Measurements from ENCODE around the gene KLF14. TPM values are rescaled to one million over a fixed set of nuclear protein-coding genes. Genes with fewer than 3 reads are reported as not detected.
"Not testable (repeated sequence)": the region's sequence is repeated elsewhere in the genome, so short reads cannot be mapped to it uniquely, and the experiment has no call there.

KLF14 gene
- polyA plus RNA-seq: not detected

DNA sequence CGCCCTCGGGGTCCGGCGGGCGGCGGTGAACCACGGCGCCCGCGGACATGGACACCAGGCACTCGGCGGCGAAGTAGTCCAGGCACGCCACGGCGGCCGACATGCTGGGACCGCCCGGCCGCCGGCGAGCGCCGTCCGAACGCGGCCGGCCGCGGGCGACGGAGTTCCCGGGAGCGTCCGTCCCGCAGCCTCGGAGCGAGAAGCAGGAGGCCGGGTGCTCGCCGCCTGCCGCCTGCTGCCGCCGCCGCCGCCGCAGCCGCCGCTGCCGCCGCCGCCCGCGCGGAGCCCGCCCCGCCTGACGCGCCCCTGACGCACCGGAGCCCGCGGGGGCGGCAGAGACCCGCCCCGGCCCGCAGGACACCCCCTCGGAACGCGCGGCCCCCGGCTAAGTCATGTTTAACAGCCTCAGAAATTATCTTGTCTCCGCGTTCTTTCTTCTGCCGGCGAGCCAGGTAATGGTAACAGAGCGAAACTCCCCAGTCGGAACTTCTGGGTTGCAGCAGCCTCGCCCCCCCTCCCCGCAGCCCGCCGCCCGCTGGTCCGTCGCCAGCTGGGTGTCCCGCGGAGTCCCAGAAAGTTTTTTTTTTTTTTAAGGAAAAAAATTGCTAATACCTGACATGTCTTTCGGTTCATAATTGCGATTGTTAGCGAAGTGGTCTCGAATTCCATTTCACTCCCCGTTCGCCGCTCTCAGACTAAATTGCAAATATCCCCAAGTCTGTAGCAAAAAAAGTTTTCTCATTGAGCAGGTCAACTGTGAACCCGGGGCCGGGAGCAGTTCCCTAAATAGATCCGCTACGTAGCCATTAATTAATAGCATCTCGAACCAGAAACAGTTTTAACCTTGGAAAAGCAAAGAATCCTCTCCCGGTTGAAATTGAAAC, at the start of gene KLF14:
TSS of gene KLF14 (minus strand) at position 277 of the 884 bp plus-strand sequence. CDS start at position 103, 174 bp downstream.
- WGBS, 2 donors: 3 to 4% methylated on average over 79 to 100 of the region's 100 CpGs
- Histone ChIP-seq H3K27ac (ENCODE audit: low read depth in 2 of 2, low read length in 1 of 2) (no peak within 1 kb of the TSS), H3K27me3 (ENCODE audit: control insufficient read depth in 1 of 2, insufficient read depth in 2 of 2, low read length in 2 of 2) (peaks cover 4 to 35% of the 10 kb centered on the region in 2 donors)

DNA sequence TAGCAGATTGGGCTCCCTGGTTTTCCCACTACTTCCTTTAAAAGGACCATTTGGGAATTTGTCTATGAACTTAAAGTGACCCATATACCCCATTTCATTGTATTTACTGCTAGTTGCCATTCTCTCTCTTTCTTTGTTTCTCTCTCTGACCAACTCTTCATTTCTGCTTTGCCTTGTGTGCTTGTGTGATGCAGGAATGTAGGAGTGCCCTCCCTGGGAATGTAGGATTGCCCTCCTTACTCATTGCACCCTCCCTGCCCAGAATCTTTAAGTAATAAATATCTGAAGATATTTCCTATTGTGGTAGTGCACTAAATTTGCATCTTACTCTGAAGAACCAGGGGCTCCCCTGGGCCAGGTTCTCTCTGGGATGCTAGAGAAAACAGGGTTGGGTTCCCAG, 47.3 kb upstream of the KLF14 start:
- Histone ChIP-seq H3K36me3 (ENCODE audit: control insufficient read depth in 2 of 2, insufficient read depth in 2 of 2, low read length in 1 of 2) (no peaks in the 10 kb centered on the region), H3K9me3 (ENCODE audit: control insufficient read depth in 2 of 2, insufficient read depth in 1 of 2, low read depth in 1 of 2, low read length in 1 of 2) (no peaks in the 10 kb centered on the region), H3K4me1 (ENCODE audit: control insufficient read depth in 2 of 2, insufficient read depth in 2 of 2, low read length in 1 of 2) (no peaks in the 10 kb centered on the region)

More for the DNA sequence above, at the start of gene KLF14:
- no peaks in the 10 kb centered on the region for H3K36me3 ChIP-seq (ENCODE audit: control insufficient read depth in 2 of 2, insufficient read depth in 2 of 2, low read length in 1 of 2)
- H3K4me1 ChIP-seq (ENCODE audit: control insufficient read depth in 2 of 2, insufficient read depth in 2 of 2, low read length in 1 of 2): no peaks in the 10 kb centered on the region
- H3K4me3 ChIP-seq (ENCODE audit: low read depth in 1 of 2, low read length in 2 of 2): peak within 1 kb of the TSS; percentile 48 to 58
- peaks cover 15 to 19% of the 10 kb centered on the region in 2 donors for H3K9me3 ChIP-seq (ENCODE audit: control insufficient read depth in 2 of 2, insufficient read depth in 1 of 2, low read depth in 1 of 2, low read length in 1 of 2)

DNA sequence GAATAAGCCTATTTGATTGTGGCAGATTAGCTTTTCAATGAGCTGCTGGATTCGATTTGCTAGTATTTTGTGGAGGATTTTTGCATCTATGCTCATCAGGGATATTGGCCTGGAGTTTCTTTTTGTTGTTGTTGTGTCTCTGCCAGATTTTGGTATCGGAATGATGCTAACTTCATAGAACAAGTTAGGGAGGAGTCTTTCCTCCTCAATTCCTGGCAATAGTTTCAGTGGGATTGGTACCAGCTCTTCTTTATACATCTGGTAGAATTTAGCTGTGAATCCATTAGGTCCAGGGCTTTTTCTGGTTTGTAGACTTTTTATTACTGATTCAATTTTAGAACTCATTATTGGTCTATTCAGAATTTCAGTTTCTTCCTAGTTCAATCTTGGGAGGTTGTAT, 43.4 kb upstream of the KLF14 start:
- H3K27me3 ChIP-seq (ENCODE audit: control insufficient read depth in 1 of 2, insufficient read depth in 2 of 2, low read length in 2 of 2): no peaks in the 10 kb centered on the region
- no peaks in the 10 kb centered on the region for H3K9me3 ChIP-seq (ENCODE audit: control insufficient read depth in 2 of 2, insufficient read depth in 1 of 2, low read depth in 1 of 2, low read length in 1 of 2)
- H3K4me3 ChIP-seq (ENCODE audit: low read depth in 1 of 2, low read length in 2 of 2): no peak overlapping the region
- no peak overlapping the region for H3K27ac ChIP-seq (ENCODE audit: low read depth in 2 of 2, low read length in 1 of 2)
- WGBS, 2 donors: 70 to 76% methylated on average over 2 of the region's 2 CpGs
- H3K36me3 ChIP-seq (ENCODE audit: control insufficient read depth in 2 of 2, insufficient read depth in 2 of 2, low read length in 1 of 2): no peaks in the 10 kb centered on the region
- H3K4me1 ChIP-seq (ENCODE audit: control insufficient read depth in 2 of 2, insufficient read depth in 2 of 2, low read length in 1 of 2): no peaks in the 10 kb centered on the region

More for the DNA sequence above, 47.3 kb upstream of the KLF14 start:
- Histone ChIP-seq H3K27ac (ENCODE audit: low read depth in 2 of 2, low read length in 1 of 2) (no peak overlapping the region), H3K27me3 (ENCODE audit: control insufficient read depth in 1 of 2, insufficient read depth in 2 of 2, low read length in 2 of 2) (no peaks in the 10 kb centered on the region), H3K4me3 (ENCODE audit: low read depth in 1 of 2, low read length in 2 of 2) (no peak overlapping the region)

DNA sequence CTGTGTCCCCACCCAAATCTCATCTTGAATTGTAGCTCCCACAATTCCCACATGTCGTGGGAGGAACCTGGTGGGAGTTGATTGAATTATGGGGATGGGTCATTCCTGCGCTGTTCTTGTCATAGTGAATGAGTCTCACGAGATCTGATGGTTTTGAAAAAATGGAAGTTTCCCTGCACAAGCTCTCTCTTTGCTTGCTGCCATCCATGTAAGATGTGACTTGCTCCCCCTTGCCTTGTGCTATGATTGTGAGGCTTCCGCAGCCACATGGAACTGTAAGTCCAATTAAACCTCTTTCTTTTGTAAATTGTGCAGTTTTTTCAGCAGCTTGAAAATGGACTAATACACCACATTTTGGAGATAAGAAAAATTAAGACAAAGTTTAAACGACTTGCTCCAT, 38.4 kb upstream of the KLF14 start:
- H3K27me3 ChIP-seq (ENCODE audit: control insufficient read depth in 1 of 2, insufficient read depth in 2 of 2, low read length in 2 of 2); H3K36me3 ChIP-seq (ENCODE audit: control insufficient read depth in 2 of 2, insufficient read depth in 2 of 2, low read length in 1 of 2); H3K27ac ChIP-seq (ENCODE audit: low read depth in 2 of 2, low read length in 1 of 2); H3K9me3 ChIP-seq (ENCODE audit: control insufficient read depth in 2 of 2, insufficient read depth in 1 of 2, low read depth in 1 of 2, low read length in 1 of 2); H3K4me1 ChIP-seq (ENCODE audit: control insufficient read depth in 2 of 2, insufficient read depth in 2 of 2, low read length in 1 of 2); H3K4me3 ChIP-seq (ENCODE audit: low read depth in 1 of 2, low read length in 2 of 2): not testable (repeated sequence)
- 88 to 89% methylated on average over 5 of the region's 5 CpGs for WGBS, 2 donors

DNA sequence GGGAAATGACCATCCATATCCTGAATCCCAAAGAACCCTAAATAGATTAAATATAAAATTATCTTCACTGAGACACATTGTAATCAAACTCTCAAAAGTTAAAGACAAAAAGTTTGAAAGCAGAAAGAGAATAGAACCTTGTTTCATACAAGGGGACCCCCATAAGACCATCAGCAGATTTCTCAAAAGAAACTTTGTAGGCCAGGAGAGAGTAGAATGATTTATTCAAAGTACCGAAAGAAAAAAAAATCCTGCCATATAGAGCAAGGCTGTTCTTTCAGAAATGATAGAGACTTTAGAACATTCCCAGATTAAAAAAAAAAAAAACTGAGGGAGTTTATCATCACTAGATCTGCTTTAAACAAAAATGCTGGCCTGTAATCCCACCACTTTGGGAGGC, 34.8 kb upstream of the KLF14 start:
- H3K36me3 ChIP-seq (ENCODE audit: control insufficient read depth in 2 of 2, insufficient read depth in 2 of 2, low read length in 1 of 2): no peaks in the 10 kb centered on the region
- H3K27ac ChIP-seq (ENCODE audit: low read depth in 2 of 2, low read length in 1 of 2): no peak overlapping the region
- no peaks in the 10 kb centered on the region for H3K27me3 ChIP-seq (ENCODE audit: control insufficient read depth in 1 of 2, insufficient read depth in 2 of 2, low read length in 2 of 2)
- H3K9me3 ChIP-seq (ENCODE audit: control insufficient read depth in 2 of 2, insufficient read depth in 1 of 2, low read depth in 1 of 2, low read length in 1 of 2): no peaks in the 10 kb centered on the region
- H3K4me1 ChIP-seq (ENCODE audit: control insufficient read depth in 2 of 2, insufficient read depth in 2 of 2, low read length in 1 of 2): no peaks in the 10 kb centered on the region
- H3K4me3 ChIP-seq (ENCODE audit: low read depth in 1 of 2, low read length in 2 of 2): no peak overlapping the region
- WGBS, 2 donors: 91 to 94% methylated on average over 1 of the region's 1 CpG

DNA sequence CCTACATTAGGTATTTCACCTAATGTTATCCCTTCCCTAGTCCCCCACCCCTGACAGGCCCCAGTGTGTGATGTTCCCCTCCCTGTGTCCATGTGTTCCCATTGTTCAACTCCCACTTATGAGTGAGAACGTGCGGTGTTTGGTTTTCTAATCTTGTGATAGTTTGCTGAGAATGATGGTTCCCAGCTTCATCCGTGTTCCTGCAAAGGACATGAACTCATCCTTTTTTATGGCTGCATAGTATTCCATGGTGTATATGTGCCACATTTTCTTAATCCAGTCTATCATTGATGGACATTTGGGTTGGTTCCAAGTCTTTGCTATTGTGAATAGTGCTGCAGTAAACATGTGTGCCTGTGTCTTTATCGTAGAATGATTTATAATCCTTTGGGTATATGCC, 30.6 kb upstream of the KLF14 start:
- not testable (repeated sequence) for H3K4me3 ChIP-seq (ENCODE audit: low read depth in 1 of 2, low read length in 2 of 2); H3K4me1 ChIP-seq (ENCODE audit: control insufficient read depth in 2 of 2, insufficient read depth in 2 of 2, low read length in 1 of 2); H3K9me3 ChIP-seq (ENCODE audit: control insufficient read depth in 2 of 2, insufficient read depth in 1 of 2, low read depth in 1 of 2, low read length in 1 of 2); H3K36me3 ChIP-seq (ENCODE audit: control insufficient read depth in 2 of 2, insufficient read depth in 2 of 2, low read length in 1 of 2); H3K27me3 ChIP-seq (ENCODE audit: control insufficient read depth in 1 of 2, insufficient read depth in 2 of 2, low read length in 2 of 2); H3K27ac ChIP-seq (ENCODE audit: low read depth in 2 of 2, low read length in 1 of 2)
- 82 to 93% methylated on average over 4 of the region's 4 CpGs for WGBS, 2 donors

DNA sequence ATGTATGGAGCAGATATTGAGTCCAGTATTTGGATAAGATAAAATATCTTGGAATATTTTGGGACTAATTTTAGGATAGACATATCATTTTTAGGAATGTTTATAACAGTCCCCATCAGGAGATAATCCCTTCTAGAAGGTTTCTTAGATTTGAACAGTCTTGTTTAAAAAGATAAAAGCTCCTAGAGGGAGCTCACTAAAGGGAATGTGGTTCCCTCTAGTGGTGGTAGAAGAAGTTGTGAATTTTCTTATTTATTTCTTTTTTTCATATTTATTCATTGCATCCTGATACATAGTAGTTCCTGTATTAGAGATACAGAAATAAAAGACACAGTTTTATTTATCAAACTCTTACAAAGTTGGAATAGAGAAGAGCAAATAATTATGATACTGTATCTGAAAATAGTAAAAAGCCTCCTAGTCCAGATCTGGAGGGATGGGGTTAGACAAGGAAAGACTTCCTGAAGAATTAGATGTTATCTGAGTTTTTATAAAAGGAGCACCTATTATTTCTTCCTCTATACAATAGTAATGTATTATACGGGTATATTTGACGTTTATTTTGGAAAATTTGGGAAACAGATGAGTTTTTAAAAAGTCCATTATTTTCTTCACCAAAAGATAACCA, 24.5 kb upstream of the KLF14 start:
- WGBS, 2 donors: 0 to 2% methylated on average over 2 of the region's 2 CpGs
- no peak overlapping the region for H3K27ac ChIP-seq (ENCODE audit: low read depth in 2 of 2, low read length in 1 of 2)
- H3K36me3 ChIP-seq (ENCODE audit: control insufficient read depth in 2 of 2, insufficient read depth in 2 of 2, low read length in 1 of 2): no peaks in the 10 kb centered on the region
- no peaks in the 10 kb centered on the region for H3K27me3 ChIP-seq (ENCODE audit: control insufficient read depth in 1 of 2, insufficient read depth in 2 of 2, low read length in 2 of 2)
- no peaks in the 10 kb centered on the region for H3K9me3 ChIP-seq (ENCODE audit: control insufficient read depth in 2 of 2, insufficient read depth in 1 of 2, low read depth in 1 of 2, low read length in 1 of 2)
- H3K4me1 ChIP-seq (ENCODE audit: control insufficient read depth in 2 of 2, insufficient read depth in 2 of 2, low read length in 1 of 2): no peaks in the 10 kb centered on the region
- H3K4me3 ChIP-seq (ENCODE audit: low read depth in 1 of 2, low read length in 2 of 2): no peak overlapping the region

DNA sequence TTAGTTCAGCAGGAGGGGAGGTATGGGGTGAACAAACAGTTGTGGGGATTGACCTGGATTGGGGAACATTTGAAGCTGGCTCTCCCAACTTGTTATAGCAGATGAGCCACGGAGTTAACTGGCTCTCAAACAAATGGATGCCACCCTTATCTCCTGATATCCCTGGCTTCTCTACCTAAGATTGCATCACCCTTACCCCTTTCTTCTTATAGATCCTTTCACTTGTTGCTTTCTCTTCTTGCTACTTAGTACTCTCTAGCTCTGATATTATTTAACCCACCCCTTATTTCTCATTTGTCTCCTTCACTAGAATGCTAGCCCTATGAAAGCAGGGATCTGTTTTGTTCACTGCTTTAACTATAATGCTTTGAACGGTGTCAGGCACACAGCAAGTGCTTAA, 22.3 kb upstream of the KLF14 start:
- no peaks in the 10 kb centered on the region for H3K9me3 ChIP-seq (ENCODE audit: control insufficient read depth in 2 of 2, insufficient read depth in 1 of 2, low read depth in 1 of 2, low read length in 1 of 2)
- H3K36me3 ChIP-seq (ENCODE audit: control insufficient read depth in 2 of 2, insufficient read depth in 2 of 2, low read length in 1 of 2): no peaks in the 10 kb centered on the region
- no peaks in the 10 kb centered on the region for H3K27me3 ChIP-seq (ENCODE audit: control insufficient read depth in 1 of 2, insufficient read depth in 2 of 2, low read length in 2 of 2)
- H3K4me1 ChIP-seq (ENCODE audit: control insufficient read depth in 2 of 2, insufficient read depth in 2 of 2, low read length in 1 of 2): no peaks in the 10 kb centered on the region
- 67 to 75% methylated on average over 2 of the region's 2 CpGs for WGBS, 2 donors
- H3K4me3 ChIP-seq (ENCODE audit: low read depth in 1 of 2, low read length in 2 of 2): no peak overlapping the region
- no peak overlapping the region for H3K27ac ChIP-seq (ENCODE audit: low read depth in 2 of 2, low read length in 1 of 2)

DNA sequence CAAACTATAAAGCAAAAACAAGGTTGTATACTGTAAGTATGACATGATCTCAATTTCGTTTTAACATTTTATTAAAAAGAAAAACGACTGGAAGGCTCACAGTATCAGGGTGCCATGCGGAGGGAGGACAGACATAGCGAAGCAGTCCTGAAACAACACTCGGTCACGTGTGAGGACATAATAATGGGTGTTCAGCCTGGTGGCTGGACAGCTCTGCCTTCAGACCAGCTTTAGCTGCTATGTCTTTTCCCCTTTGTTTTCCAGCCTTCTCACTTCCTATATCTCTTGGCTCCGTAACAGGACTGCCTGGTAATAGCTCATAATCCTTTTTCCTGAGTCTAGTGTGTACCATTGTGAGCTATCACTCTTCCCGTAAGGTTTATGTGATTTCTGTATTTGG, 18.4 kb upstream of the KLF14 start:
- no peaks in the 10 kb centered on the region for H3K9me3 ChIP-seq (ENCODE audit: control insufficient read depth in 2 of 2, insufficient read depth in 1 of 2, low read depth in 1 of 2, low read length in 1 of 2)
- no peaks in the 10 kb centered on the region for H3K36me3 ChIP-seq (ENCODE audit: control insufficient read depth in 2 of 2, insufficient read depth in 2 of 2, low read length in 1 of 2)
- H3K27me3 ChIP-seq (ENCODE audit: control insufficient read depth in 1 of 2, insufficient read depth in 2 of 2, low read length in 2 of 2): no peaks in the 10 kb centered on the region
- WGBS, 2 donors: 74 to 77% methylated on average over 8 of the region's 8 CpGs
- H3K4me1 ChIP-seq (ENCODE audit: control insufficient read depth in 2 of 2, insufficient read depth in 2 of 2, low read length in 1 of 2): no peaks in the 10 kb centered on the region
- H3K27ac ChIP-seq (ENCODE audit: low read depth in 2 of 2, low read length in 1 of 2): no peak overlapping the region
- H3K4me3 ChIP-seq (ENCODE audit: low read depth in 1 of 2, low read length in 2 of 2): no peak overlapping the region

DNA sequence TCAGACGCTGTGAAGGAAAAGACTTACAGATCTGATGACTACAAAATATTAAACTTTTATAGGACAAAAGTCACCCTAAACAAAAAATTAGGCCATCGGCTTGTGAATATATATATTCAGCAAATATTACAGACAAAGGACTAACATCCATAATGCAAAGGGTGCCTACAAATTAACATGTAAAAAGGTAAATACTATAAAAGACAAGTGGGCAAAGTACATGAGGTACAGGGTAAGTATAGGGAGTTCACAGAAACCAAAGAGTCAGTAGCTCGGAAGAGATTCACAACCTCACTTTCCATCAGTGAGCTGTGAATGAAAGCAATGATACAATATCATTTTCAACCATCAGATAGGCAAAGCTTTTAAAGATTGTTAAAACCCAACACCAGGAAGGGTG, 16.7 kb upstream of the KLF14 start:
- WGBS, 2 donors: 81 to 91% methylated on average over 3 of the region's 3 CpGs
- no peaks in the 10 kb centered on the region for H3K4me1 ChIP-seq (ENCODE audit: control insufficient read depth in 2 of 2, insufficient read depth in 2 of 2, low read length in 1 of 2)
- no peak overlapping the region for H3K27ac ChIP-seq (ENCODE audit: low read depth in 2 of 2, low read length in 1 of 2)
- no peak overlapping the region for H3K4me3 ChIP-seq (ENCODE audit: low read depth in 1 of 2, low read length in 2 of 2)
- no peaks in the 10 kb centered on the region for H3K9me3 ChIP-seq (ENCODE audit: control insufficient read depth in 2 of 2, insufficient read depth in 1 of 2, low read depth in 1 of 2, low read length in 1 of 2)
- H3K27me3 ChIP-seq (ENCODE audit: control insufficient read depth in 1 of 2, insufficient read depth in 2 of 2, low read length in 2 of 2): no peaks in the 10 kb centered on the region
- no peaks in the 10 kb centered on the region for H3K36me3 ChIP-seq (ENCODE audit: control insufficient read depth in 2 of 2, insufficient read depth in 2 of 2, low read length in 1 of 2)
